Retinal pigment epithelial cell (primary cell): Measurements from ENCODE around the gene IL12RB1.

Experiments used
- DNase-seq: peaks from one replicate; pipeline ENCODE4 v3.0.0-alpha.2; 2010; ENCODE audit warnings: low read depth
- H3K4me3 ChIP-seq: 2 replicates; pipeline ENCODE4 v1.5.1; 2011; ENCODE audit warnings: mild to moderate bottlenecking, low read length, control low read depth, moderate library complexity
- TF ChIP-seq, protein P1 (sequence below): conservative IDR thresholded peaks from 2 replicates; pipeline ENCODE4 v1.5.1; 2011; ENCODE audit warnings: low read depth, low read length, control low read depth, inconsistent platforms

The IL12RB1 gene

DNA sequence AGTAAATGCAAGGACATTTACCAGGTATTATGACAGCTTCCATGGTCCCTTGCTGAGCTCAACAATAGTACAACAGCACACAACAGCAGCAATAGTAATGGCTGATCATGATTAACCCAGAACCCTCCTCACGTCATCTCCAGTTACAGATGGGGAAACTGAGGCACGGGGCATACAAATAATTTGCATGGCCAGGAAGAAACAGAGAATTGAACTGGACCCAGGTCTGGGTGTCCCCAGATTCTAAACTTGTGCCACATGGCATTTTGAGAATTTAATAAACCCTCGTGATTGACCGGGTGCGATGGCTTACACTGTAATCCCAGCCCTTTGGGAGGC, 18.0 kb upstream of the IL12RB1 start:
- DNase-seq, result no peak
- H3K4me3 ChIP-seq, result peak overlapping the region; percentile 49
- TF ChIP-seq, protein P1, sequence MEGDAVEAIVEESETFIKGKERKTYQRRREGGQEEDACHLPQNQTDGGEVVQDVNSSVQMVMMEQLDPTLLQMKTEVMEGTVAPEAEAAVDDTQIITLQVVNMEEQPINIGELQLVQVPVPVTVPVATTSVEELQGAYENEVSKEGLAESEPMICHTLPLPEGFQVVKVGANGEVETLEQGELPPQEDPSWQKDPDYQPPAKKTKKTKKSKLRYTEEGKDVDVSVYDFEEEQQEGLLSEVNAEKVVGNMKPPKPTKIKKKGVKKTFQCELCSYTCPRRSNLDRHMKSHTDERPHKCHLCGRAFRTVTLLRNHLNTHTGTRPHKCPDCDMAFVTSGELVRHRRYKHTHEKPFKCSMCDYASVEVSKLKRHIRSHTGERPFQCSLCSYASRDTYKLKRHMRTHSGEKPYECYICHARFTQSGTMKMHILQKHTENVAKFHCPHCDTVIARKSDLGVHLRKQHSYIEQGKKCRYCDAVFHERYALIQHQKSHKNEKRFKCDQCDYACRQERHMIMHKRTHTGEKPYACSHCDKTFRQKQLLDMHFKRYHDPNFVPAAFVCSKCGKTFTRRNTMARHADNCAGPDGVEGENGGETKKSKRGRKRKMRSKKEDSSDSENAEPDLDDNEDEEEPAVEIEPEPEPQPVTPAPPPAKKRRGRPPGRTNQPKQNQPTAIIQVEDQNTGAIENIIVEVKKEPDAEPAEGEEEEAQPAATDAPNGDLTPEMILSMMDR, result no peak

DNA sequence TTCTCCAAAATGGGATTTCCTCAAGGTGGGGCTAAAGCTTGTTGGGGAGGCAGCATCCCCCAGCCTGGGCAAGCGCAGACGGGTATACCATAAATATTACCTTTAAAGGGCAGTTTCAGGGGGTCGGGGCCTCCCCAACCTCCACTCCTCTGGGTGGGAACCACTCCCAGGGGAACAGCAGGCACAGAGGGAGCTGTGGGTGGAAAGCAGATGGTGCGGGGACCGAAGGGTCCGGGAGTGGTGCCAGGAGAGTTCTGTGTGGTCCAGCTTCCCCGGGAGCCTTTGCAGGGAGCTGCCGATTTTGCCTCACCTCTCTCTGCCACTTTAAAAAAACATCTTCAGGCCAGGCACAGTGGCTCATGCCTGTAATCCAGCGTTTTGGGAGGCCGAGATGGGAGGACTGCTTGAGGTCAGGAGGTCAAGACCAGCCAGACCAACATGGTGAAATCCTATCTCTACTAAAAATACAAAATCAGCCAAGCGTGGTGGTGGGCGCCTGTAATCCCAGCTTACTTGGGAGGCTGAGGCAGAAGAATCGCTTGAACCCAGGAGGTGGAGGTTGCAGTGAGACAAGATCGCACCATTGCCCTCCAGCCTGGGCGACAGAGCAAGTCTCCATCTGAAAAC, 16.3 kb upstream of the IL12RB1 start:
- TF ChIP-seq, protein P1, result no peak
- H3K4me3 ChIP-seq, result no peak overlapping the region
- DNase-seq, result no peak

- no peak for DNase-seq
- no peak overlapping the region for H3K4me3 ChIP-seq
- TF ChIP-seq, protein P1, result no peak
These were observed 14.5 kb upstream of the IL12RB1 start for GRCh38 chr19:18101268-18101667.

DNA sequence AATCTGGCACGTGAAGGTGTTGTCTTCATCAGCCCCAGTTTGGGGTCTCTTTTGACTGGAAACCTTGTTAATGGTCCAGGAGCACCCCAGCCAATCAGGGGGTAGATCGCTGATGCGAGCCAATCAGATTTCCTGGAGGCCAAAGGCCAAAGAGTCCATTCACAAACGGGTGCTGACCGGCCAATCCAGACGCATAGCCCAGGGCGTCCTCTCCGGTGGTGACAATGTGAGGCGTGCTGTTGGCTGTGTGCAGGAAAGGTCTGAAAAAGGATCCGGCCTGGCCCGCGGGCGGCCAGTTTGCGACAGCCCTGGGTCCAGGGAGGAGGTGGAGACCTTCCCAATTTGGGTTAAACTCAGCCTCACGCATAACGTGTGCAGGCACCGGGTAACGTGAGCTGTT, 14.0 kb upstream of the IL12RB1 start:
- no peak for DNase-seq
- TF ChIP-seq, protein P1, result no peak
- H3K4me3 ChIP-seq, result no peak overlapping the region

DNA sequence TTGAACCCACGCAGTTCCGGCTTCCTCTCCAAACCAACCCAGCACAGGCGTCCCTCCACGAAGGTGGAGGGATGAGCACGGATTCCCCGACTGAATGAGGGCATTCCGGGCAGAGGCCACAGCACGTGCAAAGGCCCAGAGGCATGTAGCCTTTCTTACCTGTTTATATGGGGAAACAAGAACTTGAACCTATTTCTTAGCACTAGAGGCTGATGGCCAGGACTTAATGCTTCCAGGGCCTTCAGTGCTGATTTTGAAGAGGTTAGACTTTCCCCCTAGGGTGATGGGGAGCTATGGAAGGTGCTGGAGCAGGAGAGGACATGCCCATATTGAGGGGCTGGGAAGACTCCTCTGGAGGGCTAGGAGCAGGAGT, 12.9 kb upstream of the IL12RB1 start:
- TF ChIP-seq, protein P1, result no peak
- H3K4me3 ChIP-seq, result no peak overlapping the region
- DNase-seq, result no peak

GRCh38 chr19:18098891-18099622, 12.3 kb upstream of the IL12RB1 start:
- TF ChIP-seq, protein P1, result no peak
- no peak for DNase-seq
- no peak overlapping the region for H3K4me3 ChIP-seq
